SK-MEL-5 (cell line): ENCODE results near the gene VSIG10L. TPM values are rescaled to one million over a fixed set of nuclear protein-coding genes. Genes with fewer than 3 reads are reported as not detected.
A peak's percentile ranks its signal among the peaks of the same experiment; 100 is the strongest.

ENCODE experiments used
- DNase-seq: peaks from one replicate; pipeline ENCODE4 v3.0.0-alpha.2; 2016; ENCODE audit warnings: low read depth, low spot score
- in situ Hi-C: cut with HindIII; loops from 2 replicates; pipeline ENCODE4 v1.10.0; 2016; ENCODE audit warnings: low sequenced_read_pairs, high pct_unique_total_duplicates, low pct_unique_long_range_greater_than_20kb
- total RNA-seq: library from RNA; depleted of rRNA; stranded (reverse); fragments of >200 nt; shearing (Covaris generic); gene quantifications from 2 replicates; pipeline ENCODE4 v1.2.3, GENCODE V29; 2014; rRNA removed

Gene VSIG10L
- total RNA-seq, 1 experiment from 2014 or later = 0.77 TPM

DNA sequence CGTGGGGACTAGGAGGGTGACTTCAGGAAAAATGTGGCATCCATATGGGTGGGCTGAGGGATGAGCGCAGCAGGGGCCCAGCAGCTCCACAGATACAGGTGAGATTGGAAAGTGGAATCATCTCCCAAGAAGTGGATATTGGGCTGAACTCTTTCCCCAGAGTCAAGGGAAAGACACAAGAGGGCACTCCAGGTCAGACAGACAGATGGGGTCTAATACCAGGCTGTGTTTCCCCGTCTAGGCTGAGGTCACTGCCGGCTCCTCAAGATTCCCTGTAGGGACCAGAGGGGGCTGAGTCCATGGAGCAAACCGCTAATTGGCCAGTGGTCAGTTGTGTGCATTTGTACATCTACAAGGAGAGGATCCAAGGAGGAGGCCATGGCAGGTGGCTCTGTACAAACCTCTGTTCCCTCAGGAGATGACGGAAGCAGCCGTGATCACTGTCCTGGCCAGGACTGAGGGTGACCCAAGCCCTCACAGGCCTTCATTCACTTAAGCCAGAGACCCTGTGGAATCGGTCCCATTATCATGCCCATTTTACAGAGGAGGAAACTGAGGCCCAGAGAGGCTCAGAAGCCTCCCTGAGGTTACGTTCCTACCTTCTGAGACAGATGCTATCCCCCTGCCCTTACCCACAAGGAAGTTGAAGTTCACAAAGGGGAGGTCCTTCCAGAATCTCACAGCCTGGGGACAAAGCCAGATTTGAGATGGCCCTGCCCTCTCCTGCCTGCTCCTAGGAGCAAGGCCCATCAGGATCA lies 45.4 kb downstream of the VSIG10L start:
- in situ Hi-C loops = no loop called here
- peak; percentile 43 for DNase-seq

DNA sequence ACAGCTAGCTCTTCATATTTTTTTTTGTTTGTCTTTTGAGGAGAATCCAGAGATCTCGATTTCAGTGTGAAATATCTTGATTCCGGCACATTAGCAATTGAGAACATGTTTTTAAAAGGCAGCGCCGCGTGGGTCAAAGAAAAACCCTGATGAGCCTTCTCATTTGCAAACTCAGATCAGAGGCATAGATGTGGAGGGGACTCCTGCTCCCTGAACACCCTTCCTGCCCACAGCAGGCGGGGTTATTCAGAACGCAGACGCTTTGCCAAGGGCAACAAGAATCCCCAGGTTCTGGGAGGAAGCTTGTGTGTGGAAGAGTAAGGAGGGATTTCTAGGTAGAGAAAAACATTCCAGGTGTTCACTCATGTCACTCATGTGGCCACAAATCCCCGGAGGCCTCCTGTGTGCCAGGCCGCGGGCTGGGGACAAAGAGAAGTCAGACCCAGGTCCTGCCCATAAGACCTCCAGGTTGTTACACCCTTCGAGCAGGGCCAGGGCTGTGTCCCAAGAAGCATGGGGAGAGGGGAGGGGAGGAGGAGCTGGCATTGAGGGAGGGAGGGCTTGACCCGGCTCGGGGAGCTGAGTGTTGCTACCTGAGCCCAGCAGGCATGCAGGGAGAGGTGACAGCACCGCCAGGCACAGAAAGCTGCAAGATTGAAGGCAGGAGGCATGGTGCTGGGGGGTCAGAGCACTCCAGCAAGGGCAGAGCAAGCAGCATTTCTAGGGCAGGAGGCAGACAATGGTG lies 46.4 kb downstream of the VSIG10L start:
- DNase-seq = no peak
- in situ Hi-C loops = no loop called here

GRCh38 chr19:51294977-51295375 lies 47.0 kb downstream of the VSIG10L start:
- no peak for DNase-seq
- in situ Hi-C loops = no loop called here

DNA sequence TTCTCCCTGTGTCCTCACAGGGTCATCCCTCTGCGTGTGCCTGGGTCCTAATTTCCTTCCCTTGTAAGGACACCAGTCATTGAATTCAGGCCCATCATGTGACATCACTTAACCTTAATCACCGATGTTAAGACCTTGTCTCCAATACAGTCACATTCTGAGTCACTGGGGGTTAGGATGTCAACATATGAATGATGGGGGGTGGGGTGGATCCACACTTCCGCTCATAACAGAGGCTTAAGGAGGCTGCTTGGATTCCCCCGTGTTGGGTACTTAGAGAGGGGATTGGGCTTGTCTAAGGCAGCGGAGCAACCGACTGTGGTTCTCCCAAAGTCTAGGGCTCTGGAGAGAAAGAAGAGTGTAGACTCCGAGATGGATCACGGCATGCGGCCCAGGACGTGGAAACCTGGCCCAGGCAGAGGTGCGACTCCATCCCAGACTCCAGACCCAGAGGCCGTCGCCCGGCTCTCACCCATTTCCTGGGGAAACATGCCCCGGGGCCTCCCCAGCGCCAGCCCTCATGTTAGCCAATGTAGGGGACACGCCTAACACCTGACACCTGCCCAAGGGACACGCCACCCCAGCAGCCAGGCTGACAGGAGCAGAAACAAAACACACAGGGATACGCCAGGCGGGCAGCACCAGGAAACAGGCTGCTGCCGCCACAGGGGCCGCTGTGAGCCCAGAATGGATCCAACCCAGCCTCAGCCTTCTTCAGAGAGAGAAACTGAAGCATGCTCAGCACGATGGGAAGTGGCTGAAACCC lies 47.5 kb downstream of the VSIG10L start:
- no peak for DNase-seq
- in situ Hi-C loops = no loop called here

DNA sequence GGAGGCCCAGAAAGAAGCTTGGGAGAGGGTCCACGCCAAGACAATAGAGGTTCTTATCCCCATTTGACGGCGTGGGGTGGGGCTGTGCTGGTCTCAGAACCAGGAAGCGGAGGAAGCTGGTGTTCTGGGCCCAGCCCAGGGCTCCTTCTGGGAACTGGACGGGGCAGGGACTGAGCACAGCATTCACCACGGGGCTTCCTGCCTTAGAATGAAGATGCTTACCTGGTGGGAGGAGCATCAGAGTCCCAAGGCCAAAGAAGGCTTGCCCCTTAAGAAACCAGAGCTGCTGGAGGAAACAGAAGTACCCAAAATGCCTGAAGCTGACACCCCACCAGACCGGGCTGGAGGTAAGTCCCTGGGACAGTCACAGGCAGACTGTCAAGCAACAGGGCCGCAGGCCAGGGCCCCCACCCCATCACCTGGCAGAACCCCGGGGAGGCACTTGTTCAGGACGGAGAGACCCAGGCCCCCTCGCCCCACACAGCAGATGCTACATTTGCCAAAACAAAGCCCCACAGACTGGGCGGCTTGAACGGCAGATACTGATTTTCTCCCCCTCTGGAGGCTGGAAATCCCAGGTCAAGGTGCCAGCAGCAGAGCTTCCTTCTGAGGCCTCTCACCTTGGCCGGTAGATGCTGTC lies 48.2 kb downstream of the VSIG10L start:
- DNase-seq = no peak
- in situ Hi-C loops = no loop called here

GRCh38 chr19:51292971-51293370 lies 49.0 kb downstream of the VSIG10L start:
- in situ Hi-C loops = no loop called here
- DNase-seq = no peak

GRCh38 chr19:51289635-51290034 lies 52.3 kb downstream of the VSIG10L start:
- in situ Hi-C loops = no loop called here
- DNase-seq = no peak

GRCh38 chr19:51285682-51286081 lies 56.3 kb downstream of the VSIG10L start:
- in situ Hi-C loops = no loop called here
- no peak for DNase-seq

DNA sequence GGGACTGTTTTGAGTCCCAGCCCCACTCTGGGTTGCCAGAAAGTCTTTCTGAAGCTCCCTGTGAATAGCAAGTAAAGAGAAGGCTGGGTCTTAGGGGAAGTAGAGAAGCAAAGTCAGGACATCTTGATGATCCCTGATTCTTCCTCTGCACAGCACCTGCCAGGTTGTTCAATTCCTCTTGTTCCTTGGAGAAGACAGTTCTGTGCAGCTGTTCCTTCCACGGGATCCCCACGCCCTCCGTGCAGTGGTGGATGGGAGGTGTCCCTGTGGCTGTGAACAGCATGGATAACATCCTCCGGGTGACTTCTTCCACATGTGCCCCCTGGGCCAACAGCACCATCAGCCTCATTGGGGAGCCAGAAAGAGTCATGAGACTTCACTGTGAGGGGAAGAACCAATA lies 59.6 kb downstream of the VSIG10L start:
- DNase-seq = no peak
- in situ Hi-C loops = no loop called here

Other genes starting within 250 kb of the VSIG10L start
- gene CTU1, start 233.7 kb downstream of the VSIG10L start, total RNA-seq = 13.0 and 13.8 TPM in 2 replicates
- not detected in 2 replicates for gene SIGLEC9, start 217.2 kb downstream of the VSIG10L start, total RNA-seq
- not detected in 2 replicates for gene SIGLEC7, start 199.8 kb downstream of the VSIG10L start, total RNA-seq
- gene CD33, start 117.1 kb downstream of the VSIG10L start, total RNA-seq = 0.19 and 0.63 TPM in 2 replicates
- gene SIGLECL1, start 91.1 kb downstream of the VSIG10L start, total RNA-seq = not detected in 2 replicates
- gene IGLON5, start 30.5 kb downstream of the VSIG10L start, total RNA-seq = 0.11 TPM in 1 of 2 replicates, not detected in the other
- gene ETFB, start 24.2 kb upstream of the VSIG10L start, total RNA-seq = 127 and 138 TPM in 2 replicates
- not detected in 2 replicates for gene CLDND2, start 26.9 kb upstream of the VSIG10L start, total RNA-seq
- not detected in 2 replicates for gene NKG7, start 30.5 kb upstream of the VSIG10L start, total RNA-seq
- gene LIM2, start 45.8 kb upstream of the VSIG10L start, total RNA-seq = not detected in 2 replicates
- gene C19orf84, start 48.5 kb upstream of the VSIG10L start, total RNA-seq = not detected in 2 replicates
- not detected in 2 replicates for gene SIGLEC10, start 75.5 kb upstream of the VSIG10L start, total RNA-seq
- not detected in 2 replicates for gene SIGLEC8, start 116.3 kb upstream of the VSIG10L start, total RNA-seq
- not detected in 2 replicates for gene CEACAM18, start 136.4 kb upstream of the VSIG10L start, total RNA-seq
- not detected in 2 replicates for gene SIGLEC12, start 159.7 kb upstream of the VSIG10L start, total RNA-seq
- gene SIGLEC6, start 189.5 kb upstream of the VSIG10L start, total RNA-seq = not detected in 2 replicates
- gene ZNF175, start 229.1 kb upstream of the VSIG10L start, total RNA-seq = 3.0 and 4.7 TPM in 2 replicates